ENCODE measurements around the gene OPN3.

OPN3 gene

GRCh38 chr1:241646201-241646600, 6.0 kb upstream of the OPN3 start:
- DNase-seq (ENCODE audit: low read depth in 2 of 2) = no peak

- no peak for DNase-seq (ENCODE audit: low read depth in 2 of 2)
Observed at GRCh38 chr1:241645199-241645598, 5.0 kb upstream of the OPN3 start.

DNA sequence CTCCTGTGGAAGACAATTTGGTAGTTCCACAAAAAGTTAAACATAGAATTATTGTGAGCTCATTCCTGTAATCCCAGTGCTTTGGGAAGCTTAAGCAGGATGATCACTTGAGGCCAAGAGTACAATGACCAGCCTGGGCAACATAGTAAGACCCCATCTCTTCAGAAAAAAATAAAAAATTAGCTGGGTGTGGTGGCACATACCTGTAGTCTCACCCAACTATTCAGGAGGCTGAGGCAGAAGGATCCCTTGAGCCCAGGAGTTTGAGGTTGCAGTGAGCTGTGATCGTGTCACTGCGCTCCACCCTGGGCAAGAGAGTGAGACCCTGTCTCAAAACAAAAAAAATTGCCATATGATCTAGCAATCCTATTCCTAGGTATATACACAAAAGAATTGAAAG, 4.1 kb upstream of the OPN3 start:
- DNase-seq (ENCODE audit: low read depth in 2 of 2) = no peak

DNA sequence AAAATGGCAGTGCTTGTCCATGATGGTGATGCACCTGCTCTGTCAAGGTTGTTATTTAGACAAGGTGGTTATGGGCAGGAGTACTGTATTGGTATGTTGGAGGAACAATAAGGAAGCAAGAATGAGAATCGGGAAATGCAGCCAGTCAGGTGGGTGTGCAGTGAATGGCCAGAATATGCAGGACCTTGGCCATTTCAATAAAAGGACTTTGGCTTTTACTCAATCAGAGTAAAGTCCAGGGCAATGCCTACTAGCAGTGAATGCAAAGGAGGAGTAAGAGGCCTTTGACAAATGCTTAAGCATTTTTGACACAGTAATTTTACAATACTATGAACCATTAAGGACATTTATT, 2.4 kb upstream of the OPN3 start:
- no peak for DNase-seq (ENCODE audit: low read depth in 2 of 2)

DNA sequence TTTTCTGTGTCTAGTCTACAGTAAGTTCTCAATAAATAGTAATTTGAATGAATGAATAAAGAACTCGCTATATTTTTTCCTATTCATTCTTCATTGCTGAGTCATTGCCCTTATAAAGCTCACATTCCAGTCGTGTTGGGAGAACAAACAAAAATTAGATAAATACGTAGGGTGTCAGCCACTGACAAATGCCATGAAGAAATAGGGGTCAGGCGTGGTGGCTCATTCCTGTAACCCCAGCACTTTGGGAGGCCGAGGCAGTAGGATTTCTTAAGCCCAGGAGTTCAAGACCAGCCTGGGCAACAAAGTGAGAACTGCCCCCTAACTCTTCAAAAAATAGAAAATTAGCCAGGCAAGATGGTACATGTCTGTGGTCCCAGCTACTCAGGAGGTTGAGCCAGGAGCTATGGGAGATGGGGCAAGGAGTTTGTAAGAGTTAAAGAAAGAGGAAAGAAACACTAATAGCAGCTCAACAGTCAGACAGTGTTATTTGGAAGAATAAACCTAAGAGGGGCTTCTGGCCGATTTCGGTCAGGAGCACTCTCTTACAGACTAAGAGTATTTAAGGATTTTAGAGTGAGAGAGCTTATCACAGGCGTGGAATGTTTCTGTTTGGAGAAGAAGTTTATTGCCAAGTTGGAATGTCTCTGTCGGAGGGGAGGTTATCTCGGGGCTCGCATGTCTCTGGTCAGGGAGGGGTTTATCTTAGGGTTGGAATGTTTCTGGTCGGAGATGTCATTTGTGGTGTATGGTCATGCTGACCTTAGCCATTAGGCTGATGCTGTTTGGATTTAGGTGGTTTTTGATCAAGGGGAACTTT, 1.8 kb upstream of the OPN3 start:
- no peak for DNase-seq (ENCODE audit: low read depth in 2 of 2)

GRCh38 chr1:241640867-241641622, 876 bp upstream of the OPN3 start:
- DNase-seq (ENCODE audit: low read depth in 2 of 2) = no peak

DNA sequence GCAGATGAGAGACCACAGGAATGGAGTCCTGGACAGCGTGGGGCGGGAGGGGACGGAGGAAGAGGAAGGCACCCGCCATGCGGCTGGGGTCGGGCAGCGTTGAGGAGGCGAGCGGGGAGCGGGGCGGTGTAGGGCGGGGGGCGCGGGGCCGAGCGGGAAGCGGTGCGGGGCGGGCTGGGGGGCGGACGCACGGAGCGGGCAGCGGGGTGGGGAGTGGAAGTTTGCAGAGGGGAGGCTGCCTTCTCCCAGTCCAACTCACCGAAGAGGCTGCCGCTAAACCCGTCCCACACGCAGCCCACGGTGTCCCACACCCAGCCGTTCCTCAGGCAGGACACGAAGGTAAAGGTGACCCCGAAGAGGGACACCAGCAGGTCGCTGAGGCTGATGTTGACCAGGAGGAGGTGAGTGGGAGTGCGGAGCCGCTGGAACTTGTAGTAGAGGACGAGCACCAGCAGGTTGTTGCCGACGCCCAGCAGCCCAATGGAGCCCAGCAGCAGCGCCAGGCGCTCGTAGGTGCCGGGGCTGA, 483 bp downstream of the OPN3 start:
- peak in 1 of 2 donors; percentile 1 for DNase-seq (ENCODE audit: low read depth in 2 of 2)

DNA sequence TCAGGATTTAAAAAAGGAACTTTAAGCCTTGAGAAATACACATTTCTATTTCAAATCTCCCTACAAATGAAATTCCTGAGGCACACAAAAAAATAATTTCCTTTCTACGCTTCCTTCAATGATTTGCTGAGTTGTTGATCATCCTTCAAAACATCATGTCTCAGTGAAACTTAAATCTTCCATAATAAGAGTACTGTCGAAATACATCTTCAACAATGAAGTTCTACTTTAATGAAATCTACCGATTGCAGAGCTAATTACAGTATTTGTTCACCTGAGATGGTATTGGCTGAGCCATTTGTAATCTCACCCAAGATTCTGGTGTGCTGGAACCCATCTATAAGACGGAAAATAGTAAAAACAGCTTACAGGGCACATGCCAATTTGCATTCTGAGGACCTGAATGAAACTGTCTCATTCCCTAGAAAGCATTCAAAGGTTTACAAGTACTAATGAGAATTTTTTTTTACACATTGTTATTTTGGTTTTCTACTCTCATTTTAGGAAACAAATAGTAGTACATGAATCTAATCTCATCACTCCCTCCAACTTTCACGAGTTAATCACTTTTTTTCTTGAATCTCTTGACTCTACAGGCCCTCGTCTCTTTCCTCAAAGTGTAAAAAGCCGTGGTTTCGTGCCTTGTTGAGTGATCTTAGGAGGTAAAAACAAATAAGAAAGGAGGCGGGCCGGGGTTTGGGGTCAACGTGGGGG, 1.1 kb downstream of the OPN3 start:
- no peak for DNase-seq (ENCODE audit: low read depth in 2 of 2)

- DNase-seq (ENCODE audit: low read depth in 2 of 2) = no peak
Observed at GRCh38 chr1:241638099-241638682, 2.0 kb downstream of the OPN3 start.

DNA sequence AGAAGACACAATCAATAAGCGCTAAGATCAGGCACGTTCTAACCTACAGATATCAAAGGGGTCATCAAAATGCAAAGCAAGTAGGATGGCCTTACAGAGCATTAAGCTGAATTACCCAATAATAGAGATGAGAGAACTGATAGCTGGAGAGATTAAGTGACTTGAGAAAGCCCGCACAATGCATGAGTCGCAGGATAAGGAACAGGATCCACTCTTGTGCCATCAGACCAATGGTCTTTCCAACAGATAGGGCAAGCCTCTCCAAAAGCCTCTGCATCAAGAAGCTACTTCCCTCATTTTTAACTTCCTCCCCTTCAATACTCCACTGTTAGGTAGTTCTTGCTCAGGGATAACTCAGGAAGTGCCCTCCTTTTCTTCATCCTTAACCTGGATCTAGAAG, 2.6 kb downstream of the OPN3 start:
- no peak for DNase-seq (ENCODE audit: low read depth in 2 of 2)

GRCh38 chr1:241637046-241637590, 3.1 kb downstream of the OPN3 start:
- DNase-seq (ENCODE audit: low read depth in 2 of 2) = no peak

- no peak for DNase-seq (ENCODE audit: low read depth in 2 of 2)
Observed at GRCh38 chr1:241636291-241636690, 3.9 kb downstream of the OPN3 start.

GRCh38 chr1:241635556-241636152, 4.5 kb downstream of the OPN3 start:
- DNase-seq (ENCODE audit: low read depth in 2 of 2) = no peak

DNA sequence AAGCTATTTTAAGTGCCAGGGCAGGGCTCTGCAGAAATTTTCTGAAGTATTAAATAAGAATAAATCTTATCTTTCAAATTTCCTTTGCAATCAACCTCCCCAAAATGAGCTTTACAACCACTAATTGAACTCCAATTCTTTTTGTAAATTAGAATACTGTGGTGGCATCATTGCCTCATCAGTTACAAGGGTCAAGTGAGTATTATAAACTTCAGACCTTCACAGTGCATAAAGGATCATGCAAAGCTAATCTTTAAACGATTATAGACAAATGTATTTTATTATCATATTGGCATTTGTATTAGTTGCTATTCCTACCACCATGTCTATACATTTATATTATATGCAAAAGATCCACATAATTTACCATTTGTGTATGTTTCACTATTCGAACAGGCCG, 7.2 kb downstream of the OPN3 start:
- no peak for DNase-seq (ENCODE audit: low read depth in 2 of 2)

DNA sequence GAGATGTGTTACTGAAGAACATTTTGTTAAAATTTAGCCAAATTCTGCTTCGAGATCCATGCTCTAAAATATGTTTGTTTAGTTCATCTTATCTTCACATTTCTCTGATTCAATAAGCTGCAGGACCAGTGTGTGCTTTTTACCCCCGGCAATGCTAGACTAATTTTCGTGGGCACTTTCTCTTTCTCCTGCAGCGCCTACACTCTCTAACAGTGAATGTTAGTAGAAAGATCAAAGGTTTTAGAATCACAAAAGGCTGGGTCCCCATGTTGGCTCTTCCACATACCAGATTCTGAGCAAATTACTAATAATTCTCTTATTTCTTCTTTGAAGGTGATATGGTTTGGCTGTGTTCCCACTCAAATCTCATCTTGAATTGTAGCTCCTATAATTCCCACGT, 8.5 kb downstream of the OPN3 start:
- DNase-seq (ENCODE audit: low read depth in 2 of 2) = no peak

GRCh38 chr1:241630899-241631298, 9.3 kb downstream of the OPN3 start:
- no peak for DNase-seq (ENCODE audit: low read depth in 2 of 2)

GRCh38 chr1:241630476-241630875, 9.7 kb downstream of the OPN3 start:
- DNase-seq (ENCODE audit: low read depth in 2 of 2) = no peak

- no peak for DNase-seq (ENCODE audit: low read depth in 2 of 2)
Observed at GRCh38 chr1:241630005-241630404, 10.2 kb downstream of the OPN3 start.

DNA sequence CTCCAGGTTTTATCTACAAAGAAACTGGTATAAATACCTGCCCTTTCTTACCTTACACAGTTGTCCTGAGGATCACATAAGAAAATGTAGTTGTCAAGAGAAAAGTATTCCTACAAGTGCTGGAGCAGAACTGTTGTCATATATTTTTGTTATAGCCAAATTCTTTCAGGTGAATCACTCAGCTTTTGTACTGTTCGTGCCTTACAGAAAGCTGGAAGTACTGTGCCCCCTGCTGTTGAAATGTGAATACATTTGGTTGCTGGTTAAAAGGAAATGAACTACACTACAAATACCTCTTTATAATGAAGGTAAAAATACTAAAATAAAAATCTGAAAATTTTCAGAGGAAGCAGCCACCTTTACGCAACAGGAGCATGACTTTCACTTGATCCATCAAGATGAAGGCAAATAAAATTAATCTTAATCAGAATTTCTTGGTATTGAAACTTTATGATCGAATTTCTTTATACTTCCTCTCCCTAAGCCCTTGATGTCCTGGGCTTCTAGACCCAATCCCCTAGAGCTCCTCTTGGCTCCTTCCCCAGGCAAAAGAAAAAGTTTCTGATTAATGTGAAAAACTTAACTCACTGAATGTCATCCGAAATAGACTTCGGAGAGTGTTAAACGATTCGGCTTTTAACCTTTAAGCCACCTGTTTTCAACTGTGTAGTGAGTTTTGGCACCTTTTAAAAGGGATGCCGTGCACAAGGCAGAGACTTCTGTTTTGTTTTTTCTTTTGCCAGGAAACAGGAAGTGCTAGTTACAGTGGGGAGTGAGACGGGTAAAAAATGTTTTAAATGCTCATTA, 12.5 kb downstream of the OPN3 start:
- no peak for DNase-seq (ENCODE audit: low read depth in 2 of 2)

- no peak for DNase-seq (ENCODE audit: low read depth in 2 of 2)
Observed at GRCh38 chr1:241624935-241625334, 15.2 kb downstream of the OPN3 start.

DNA sequence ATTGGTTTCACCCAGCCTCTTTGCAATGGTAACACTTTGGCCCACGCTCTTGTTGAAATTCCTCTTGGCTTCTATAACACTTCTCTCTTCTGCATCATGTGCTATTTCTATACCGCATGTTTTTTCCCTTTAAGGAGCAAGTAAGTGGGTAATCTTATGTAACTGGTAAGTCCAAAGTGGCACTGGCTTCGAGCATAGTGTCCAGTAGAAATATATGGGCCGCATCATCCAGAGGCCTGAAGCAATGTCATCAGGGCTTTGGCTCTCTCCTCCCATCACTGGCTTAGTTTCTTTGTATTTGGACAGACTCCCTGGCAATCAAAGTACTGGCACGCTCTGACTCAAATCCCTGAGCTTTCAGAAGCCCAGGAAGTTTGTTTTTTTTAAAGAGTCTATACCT, 17.5 kb downstream of the OPN3 start:
- no peak for DNase-seq (ENCODE audit: low read depth in 2 of 2)
